Erythroblast (primary cell): ENCODE results near the gene ZRANB1.

Experiments used
- DNase-seq, 2 experiments: peaks; one replicate each; lab custom pipeline; 2025; lab: John Stamatoyannopoulos, UW
- GATA1 ChIP-seq: IDR thresholded peaks from 2 replicates; pipeline ENCODE4 v1.6.1; 2011; ENCODE audit warnings: low read depth, mild to moderate bottlenecking, control low read depth, low read length, moderate library complexity
- POLR2A ChIP-seq: IDR thresholded peaks from 2 replicates; pipeline ENCODE4 v1.6.1; 2011; ENCODE audit warnings: mild to moderate bottlenecking, low read length

The ZRANB1 gene

DNA sequence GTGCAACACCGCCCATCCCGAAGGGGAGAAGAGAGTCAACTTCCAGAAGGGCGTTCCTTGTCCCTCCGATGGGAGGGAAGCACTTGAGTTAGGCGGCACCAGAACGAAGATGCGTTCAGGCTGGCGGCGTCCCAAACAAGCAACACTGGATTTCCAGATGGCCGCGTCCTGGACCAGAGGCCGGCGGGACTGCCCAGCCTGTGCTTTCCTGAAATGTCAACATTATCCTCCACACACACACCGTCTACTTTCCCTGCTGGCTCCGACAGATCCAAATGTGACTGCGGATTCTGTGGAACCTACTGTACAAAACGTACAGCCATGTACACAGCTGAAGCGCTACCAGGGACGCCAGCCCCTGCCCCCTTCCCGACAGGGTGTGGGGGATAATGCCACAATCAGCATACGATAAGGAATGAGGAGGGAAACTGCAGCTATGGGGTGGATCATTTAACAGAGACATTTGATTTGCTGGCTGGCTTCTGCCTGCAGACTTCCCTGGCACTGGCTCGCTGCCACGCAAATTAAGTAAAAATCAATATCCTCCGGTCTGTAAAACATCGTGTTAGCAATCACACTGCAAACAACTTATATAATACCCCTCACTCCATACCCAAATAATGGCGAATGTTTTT lies 82.1 kb downstream of the ZRANB1 start:
- no peak for DNase-seq
- TF ChIP-seq GATA1 (no peak), POLR2A (no peak)

DNA sequence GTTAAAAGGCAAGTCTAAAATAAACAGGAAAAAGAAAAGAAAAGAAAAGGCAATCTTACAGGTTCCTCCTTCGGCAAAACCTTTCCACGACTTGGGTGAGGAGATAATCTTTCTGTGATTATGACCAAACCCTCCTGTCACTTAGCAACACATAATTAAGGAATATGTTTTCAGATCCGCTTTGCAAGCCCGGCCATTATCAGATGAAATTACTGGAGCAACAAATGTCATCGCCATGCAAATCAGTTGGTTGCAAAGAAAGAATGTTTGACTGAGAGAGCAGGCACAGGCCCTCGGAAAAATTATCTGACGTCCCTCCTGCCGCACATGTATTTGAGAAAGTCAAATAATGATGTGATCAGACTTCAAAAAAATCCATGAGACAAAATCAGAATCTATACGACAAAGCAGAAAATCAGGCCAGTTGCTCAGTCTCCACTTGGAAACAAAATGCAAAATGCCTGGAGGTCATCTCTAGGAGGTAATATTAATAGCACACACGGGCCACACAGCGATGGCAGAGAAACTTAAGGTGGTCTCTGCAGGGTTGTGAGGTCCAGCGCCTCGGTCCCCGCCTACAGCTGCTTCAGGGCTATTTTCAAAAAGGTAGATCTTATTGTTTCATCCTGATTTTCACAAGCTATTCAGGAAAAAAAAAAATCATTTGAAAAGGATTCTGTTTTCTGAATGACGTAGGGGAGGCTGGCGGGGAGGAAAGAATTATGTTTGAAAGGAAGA lies 82.7 kb downstream of the ZRANB1 start:
- TF ChIP-seq GATA1, result no peak
- no peak for TF ChIP-seq POLR2A
- no peak for DNase-seq

DNA sequence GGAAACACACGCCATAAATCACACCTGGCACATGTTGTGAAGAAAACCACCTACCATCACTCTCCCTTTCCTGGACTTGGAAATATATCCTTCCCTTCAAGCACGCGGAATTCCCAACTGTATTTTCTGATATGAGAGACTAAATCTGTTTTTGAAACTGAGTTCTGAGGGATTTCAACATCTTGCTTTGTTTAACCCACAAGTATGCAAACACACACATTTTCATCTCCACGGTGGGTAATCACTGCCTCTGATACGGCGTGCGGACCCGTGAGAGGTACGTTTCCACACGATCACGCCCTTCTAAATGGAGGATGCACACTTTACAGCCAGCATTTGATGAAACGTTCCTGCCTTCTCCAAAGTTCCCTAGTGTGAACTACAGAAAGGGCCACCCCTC lies 83.4 kb downstream of the ZRANB1 start:
- no peak for DNase-seq
- TF ChIP-seq POLR2A (no peak), GATA1 (no peak)

DNA sequence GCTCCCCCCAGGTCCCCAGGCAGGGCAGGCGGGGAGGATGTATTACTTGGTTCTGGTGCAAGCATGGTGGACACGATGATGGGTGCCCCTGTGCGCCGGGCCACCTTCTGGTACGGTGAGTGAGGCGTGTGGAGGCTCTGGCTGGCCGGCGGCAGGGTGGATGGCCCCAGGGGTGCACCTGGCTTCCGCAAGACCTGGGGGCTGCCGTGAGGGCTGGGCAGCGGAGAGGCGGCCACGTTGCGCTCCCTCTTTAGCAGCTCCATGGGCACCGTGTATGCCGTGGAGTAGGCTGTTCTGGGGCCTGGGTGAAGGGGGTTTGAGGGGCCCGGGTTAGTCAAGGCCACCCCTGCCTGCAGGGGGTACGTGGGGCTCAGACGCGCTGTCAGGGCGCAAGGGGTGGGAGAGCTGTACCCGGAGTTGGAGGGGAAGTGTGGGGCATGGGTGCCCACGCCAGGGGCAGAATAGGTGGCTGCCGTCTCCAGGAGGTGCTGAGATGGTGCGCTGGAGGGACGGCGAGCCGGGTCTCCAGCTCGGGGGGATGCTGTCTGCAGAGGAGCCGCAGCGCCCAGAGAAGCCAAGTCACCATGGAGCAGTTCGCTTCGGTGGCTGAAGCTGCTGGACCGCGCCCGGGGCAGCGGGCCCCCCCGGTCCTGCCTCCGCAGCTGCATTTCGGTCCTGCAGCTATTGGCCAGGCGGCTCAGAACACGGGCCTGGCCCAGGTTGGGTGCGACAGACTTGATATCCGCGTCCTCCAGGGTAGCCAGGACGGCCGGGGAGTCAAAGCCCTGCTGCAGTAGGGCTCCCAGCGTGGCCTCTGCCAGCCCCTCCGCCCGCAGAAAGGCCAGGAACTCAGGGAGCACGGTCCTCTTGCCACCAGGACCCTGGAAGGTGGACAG lies 84.4 kb downstream of the ZRANB1 start:
- DNase-seq, result no peak
- TF ChIP-seq GATA1 (no peak), POLR2A (no peak)

DNA sequence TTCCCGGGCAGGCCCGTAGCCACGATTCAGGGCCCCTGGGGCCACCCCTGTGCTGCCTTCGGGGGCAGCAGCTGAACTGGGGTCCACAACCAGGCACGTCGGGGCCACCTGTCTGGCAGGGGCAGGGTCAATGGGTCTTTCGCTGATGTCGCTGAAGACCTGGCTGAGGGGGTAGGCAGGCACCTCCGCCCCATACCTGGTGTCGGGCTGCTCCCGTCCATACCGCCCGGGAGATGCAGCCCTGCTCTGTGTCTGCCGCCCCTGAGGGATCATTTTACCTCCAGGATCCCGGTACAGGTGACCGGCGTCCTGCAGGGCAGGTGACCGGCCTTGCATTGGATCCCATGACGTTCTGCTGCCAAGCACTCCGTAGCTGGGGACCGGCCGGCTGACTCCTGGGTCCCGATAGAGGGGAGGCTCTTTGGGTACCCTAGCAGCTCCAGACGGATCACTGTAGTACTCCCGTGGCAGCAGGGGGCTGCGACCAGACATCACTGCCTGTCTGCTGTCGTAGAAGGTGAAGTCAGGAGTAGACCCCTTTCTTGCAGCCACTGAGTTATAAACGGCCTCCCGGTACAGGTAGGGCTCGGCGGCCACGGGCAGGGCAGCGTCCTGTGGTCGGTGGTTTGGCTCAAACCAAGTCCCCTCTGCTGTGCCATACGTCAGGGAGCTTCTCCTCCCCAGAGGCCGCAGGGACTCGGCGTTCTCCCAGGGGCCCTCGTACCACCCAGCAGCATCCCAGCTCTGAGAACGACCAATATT lies 85.2 kb downstream of the ZRANB1 start:
- DNase-seq, result no peak
- no peak for TF ChIP-seq POLR2A
- TF ChIP-seq GATA1, result no peak

DNA sequence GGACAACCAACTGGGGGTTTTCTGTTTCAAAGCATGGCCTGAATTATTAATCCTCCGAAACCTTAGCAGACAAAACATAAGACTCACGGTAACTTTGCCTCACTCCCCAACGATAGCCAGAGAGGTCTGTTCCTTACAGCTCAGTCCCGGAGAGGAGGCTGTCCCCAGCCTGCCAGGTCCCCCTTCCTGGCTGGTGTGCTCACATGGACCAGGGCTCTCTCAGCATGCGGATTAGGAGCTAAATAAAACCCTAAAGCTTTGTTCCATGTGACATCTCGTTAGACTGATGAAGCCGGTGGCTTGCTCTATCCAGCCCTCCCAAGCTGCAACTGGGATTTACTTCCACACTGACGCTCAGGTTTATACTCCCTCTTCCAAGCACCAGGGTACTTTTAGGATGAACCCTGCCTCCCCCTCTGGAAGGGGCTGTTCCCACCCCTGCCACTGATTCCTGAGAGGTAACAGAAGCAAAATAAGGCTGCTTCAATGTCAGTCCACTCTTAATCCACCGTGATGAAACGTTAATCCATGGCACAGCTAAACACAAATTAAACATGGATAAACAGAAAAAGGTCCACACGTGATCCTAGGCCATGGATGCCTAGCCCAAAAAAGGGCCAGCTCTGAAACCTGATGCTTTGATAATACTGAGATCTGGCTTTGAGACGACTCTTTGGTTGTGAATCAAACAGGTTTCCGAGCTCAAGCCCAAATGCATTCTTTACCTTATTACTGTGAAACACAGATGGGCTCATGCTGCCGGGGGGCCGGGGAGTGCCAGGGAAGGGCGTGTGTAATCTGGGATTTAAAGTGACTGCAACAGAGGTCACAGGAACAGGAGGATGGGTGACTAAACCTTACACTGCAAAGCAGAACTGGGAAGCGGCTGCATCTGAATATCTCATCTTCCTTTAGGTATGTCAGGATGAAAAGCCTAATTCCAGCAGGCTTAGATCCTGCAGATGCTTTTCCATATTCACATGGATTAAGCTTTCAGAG lies 86.2 kb downstream of the ZRANB1 start:
- no peak for DNase-seq
- TF ChIP-seq POLR2A, result no peak
- no peak for TF ChIP-seq GATA1

DNA sequence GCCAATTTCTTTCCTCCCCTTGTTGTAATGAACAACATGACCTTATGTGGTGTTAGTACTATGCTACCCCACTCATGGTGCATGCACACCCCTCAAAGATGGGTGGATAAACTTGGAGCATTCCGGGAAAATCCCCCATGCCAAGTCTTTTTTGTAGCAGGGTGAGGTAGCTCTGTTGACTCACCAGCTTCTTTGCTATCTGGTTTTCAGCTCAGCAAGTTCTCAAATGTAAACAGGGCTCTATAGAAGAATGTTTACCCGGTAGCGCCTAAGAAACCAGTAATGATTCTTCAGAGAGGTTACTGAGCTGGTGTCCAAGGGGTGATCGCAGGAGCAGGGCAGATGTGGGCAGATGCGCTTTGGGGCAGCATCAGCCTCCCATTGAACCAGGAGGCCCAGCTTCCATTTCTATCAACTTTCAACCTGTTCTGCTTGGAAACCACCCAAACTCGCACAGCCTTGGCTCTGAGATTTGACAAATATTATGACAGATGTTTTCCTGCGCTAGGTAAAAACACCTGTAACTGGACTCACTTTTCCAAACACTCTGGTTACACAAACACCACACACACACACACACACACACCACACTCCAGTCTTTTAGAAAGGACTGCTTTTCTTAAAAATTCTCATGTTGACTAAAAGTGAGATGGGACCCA lies 87.8 kb downstream of the ZRANB1 start:
- no peak for DNase-seq
- TF ChIP-seq GATA1, result no peak
- TF ChIP-seq POLR2A, result no peak

DNA sequence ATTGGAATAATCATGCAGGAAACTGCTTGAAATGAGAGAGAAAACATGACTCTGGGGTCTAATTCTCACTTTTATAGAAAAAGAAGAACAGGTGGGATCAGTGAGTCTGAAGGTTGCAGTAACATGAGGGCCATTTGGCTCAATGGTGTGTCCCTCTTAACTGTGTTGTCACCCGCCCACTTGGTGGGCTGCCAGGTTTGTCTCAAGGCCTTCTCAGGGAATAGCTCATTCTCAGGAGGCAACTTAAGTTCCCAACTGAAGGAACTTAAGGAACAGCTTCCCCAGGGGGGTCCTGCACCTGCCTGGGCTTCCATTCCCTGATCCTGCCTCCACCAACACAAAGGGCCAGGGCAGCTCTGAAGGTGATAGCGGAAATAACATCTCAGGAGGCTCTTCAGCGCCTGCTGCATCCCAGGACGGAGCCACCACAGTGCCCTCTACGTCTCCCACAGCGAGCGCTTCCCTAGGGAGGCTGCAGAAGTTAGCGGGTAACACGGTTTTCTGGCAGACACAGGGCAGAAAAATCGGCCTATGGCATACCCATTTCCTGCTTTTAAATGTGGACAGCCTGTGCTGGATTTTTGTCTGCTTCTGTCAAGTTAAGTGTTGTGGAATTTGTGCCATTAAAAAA lies 88.8 kb downstream of the ZRANB1 start:
- TF ChIP-seq POLR2A (no peak), GATA1 (no peak)
- DNase-seq, result peak in 1 of 2 experiments; percentile 16

DNA sequence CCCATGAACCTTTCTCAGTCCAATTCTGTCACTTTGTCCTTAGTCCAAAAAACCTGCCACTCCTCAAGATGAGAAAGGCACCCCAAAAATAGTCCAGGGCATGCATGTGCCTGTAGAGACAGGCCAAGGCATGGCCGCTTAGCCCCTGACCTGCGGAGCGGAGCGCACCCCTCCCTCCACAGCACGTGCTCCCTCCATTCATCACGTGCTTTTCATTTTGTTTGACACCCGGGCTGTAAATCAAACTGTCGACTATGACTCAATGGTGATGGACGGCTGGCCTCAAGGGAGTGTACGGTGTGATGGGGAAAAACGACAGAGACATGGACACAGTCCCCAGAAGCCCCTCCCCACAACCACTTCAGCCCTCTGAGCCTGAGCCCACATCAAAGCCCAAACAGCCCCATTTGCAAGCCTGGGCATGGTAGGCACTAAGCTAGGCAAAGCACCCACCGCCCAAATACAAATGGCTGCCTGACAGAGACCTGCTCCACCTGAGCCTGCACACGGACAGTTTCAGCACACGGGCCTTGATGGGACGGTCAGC lies 90.6 kb downstream of the ZRANB1 start:
- no peak for DNase-seq

DNA sequence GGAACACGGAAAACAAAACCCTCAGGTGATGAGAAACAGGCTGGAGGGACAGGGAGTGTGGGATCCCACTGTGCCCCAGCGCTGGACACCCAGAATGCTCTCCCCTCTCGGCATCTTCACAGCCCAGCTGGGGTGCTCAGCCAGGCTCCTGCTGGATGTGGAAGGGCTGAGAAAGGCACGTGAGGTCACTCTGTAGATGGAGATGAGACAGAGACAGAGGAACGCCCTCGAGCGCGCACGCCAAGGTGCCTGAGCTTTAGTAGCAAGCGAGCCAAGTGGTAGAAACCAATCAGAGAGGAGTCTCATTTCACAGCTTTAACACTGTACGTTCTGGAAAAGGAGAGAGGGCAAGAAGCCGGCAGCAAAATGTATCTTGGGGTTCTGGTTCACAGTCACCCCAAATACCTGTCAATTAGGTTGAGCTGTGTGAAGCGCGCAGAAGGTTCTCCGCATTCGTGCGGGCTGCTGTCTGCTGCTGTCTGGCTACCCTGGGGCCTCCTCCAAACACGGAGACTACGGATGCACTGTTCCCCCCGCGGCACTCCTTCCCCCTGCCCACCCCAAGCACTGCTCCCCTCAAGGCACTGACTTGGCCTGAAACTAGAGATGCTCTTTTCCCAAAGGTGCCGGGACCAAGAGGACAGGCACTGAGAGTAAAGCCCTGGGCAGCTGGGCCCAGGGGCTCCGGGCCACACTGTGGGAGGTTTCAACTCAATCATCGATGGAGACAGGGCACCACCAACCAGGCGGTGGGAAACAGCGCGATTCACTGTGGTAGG lies 91.4 kb downstream of the ZRANB1 start:
- TF ChIP-seq GATA1 (no peak), POLR2A (no peak)
- DNase-seq, result no peak

More for the DNA sequence above, 90.6 kb downstream of the ZRANB1 start:
- no peak for TF ChIP-seq GATA1
- TF ChIP-seq POLR2A, result no peak

DNA sequence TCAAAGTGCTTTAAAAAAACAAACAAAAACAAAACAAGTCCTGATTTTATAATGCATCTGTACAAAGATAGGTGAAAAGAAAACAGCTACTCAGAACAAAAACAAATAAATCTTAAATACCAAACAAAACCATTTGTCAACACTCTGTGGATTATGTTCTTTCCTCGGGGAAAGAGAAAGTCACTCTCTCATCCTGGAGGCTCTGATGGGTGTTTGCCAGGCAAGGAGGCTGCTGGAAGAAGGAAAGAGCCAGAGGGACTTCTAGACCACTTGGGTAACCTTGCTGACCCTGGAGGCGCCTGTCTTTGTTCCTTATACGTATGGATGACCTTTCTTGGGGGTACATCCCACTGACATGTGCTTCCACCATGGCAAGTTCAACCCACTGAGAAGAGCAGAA lies 92.8 kb downstream of the ZRANB1 start:
- no peak for DNase-seq
- TF ChIP-seq GATA1, result no peak
- TF ChIP-seq POLR2A, result no peak
